VCaP (cell line): ENCODE measurements around the gene FXYD2.

Experiments used
- H3K27ac ChIP-seq: fragments of 450-650 bp; 2 replicates; pipeline ENCODE4 v1.5.1; 2017
- TF ChIP-seq, protein P1 (sequence below): fragments of 450-650 bp; conservative IDR thresholded peaks from 2 replicates; pipeline ENCODE4 v1.5.1; 2017; ENCODE audit warnings: mild to moderate bottlenecking, moderate library complexity

Gene FXYD2

DNA sequence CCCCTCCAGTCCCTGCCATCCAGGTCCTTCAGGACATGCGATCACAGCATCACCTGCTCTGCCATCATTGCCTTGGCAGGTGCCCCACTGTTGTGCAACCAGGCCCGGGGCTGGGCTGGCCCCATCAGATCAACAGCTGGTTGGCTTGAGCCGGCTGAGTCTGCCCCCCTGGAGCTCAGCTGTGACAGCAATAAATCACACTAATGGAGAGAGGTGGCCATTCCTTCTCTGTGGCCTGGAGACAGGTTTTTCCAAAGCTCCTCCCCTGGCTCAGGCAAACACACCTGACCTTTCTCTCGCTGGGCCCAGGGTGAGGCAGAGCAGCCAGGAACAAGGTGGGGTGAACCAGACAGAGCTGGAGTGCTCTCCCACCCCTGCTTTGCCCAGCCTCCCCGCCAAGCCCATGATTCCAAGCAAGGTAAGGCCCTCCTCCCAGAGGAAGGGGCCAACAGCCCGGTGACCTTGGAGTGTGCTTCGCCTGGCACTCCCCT, 8.9 kb upstream of the FXYD2 start:
- H3K27ac ChIP-seq: no peak overlapping the region
- TF ChIP-seq, protein P1, sequence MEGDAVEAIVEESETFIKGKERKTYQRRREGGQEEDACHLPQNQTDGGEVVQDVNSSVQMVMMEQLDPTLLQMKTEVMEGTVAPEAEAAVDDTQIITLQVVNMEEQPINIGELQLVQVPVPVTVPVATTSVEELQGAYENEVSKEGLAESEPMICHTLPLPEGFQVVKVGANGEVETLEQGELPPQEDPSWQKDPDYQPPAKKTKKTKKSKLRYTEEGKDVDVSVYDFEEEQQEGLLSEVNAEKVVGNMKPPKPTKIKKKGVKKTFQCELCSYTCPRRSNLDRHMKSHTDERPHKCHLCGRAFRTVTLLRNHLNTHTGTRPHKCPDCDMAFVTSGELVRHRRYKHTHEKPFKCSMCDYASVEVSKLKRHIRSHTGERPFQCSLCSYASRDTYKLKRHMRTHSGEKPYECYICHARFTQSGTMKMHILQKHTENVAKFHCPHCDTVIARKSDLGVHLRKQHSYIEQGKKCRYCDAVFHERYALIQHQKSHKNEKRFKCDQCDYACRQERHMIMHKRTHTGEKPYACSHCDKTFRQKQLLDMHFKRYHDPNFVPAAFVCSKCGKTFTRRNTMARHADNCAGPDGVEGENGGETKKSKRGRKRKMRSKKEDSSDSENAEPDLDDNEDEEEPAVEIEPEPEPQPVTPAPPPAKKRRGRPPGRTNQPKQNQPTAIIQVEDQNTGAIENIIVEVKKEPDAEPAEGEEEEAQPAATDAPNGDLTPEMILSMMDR: no peak

DNA sequence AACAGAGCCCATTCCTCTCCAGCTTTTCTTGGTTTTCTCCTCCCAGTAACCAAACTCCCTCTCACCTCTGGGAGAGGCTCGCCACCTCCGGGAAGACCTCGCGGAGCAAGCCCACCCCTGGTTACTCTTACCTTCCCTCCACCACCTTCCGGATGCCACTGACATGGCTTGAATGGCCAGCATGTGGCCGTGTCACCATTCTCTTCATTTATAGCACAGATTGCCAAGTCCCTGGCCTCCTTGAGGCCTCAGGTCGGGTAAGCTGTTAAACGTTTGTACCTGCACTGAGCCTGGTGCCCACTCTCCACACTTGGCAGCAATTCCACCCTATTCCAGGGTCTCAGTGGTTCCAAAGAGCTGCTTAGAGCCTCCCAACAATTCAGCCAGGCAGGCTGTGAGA, 8.0 kb upstream of the FXYD2 start:
- no peak overlapping the region for H3K27ac ChIP-seq
- TF ChIP-seq, protein P1: no peak

DNA sequence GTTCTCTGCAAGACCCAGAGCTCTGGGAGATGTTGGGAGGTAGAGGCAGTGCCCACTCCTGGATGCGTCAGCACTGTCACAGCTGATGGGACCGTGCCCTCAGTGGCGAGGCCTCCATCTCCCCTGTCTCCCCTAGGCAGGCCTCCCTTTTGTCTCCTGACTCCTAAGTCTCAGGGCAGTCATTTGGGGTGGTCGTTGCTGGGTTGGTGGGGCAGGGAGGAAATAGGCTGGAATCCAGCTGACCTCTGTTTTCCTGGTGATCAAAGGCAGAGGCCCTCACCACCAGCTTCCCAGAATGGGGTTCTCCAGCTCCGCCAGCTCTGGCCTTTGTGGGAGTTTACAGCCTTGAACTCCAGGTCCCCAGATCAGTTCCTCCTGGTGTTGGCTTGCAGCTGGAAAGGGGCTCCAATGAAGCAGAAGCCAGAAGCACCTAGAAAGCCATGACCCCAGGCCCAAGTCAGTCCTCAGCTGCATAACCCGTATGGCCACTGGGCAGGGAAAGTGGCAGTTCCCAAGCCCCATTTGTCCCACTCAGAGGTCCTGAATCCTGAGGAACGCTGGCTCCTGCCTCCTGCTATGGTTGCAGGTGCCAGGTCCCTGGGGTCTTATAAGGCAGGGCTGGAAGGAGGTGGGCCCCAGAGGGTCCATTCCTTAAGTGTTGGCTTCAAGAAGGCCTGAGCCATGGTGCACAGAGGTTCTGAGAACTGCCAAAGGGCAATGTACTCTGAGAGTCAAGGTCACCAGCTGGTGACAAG, 7.3 kb upstream of the FXYD2 start:
- TF ChIP-seq, protein P1: no peak

DNA sequence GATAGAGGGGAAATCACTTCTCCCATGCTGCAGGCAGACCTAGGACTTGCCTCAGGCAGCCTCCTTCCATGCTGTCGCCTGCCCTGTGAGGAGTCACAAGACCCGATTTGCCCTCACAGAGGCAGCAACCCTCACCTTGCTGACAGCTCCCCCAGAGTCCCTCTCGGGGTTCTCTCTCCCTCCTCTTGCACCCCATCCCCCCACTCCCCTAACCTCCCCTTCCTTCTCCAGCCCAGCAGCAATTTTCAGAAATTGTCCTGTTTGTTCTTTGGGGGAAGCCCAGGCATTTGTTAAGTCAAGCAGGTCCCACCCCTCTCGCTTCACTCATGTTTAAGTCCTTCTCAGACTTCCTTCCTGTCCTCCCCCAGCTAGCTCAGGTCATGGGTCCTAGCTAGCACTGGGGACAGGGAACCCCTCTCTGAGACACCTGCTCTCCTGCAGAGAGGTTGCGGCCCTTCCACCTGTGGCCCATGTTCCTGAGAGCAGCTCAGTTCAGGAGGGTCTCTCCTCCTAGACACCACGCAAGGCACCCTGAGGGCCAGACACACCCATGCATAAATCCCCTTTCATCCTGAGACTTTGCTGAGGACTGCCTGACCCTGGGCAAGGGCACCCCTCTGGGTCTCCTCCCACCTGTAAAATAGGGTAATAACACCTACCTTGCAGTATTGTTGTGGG, 6.3 kb upstream of the FXYD2 start:
- H3K27ac ChIP-seq: no peak overlapping the region
- TF ChIP-seq, protein P1: no peak

More for the DNA sequence above, 7.3 kb upstream of the FXYD2 start:
- no peak overlapping the region for H3K27ac ChIP-seq

DNA sequence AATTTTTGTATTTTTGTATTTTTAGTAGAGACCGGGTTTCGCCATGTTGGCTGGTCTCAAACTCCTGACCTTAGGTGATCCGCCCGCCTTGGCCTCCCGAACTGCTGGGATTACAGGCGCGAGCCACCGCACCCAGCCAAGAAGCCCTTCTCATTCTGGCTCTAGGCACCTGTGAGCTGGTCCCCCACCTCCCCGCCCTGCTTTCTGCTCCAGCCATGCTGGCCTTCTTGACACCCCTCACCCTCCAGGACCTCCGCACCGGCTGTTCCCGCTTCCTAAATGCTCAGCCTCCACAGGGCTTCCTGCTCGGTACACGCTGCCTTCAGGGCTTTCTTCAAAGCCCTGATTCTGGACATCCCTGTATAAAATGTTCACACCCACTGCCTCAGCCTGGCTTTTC, 5.5 kb upstream of the FXYD2 start:
- H3K27ac ChIP-seq: no peak overlapping the region
- TF ChIP-seq, protein P1: no peak

DNA sequence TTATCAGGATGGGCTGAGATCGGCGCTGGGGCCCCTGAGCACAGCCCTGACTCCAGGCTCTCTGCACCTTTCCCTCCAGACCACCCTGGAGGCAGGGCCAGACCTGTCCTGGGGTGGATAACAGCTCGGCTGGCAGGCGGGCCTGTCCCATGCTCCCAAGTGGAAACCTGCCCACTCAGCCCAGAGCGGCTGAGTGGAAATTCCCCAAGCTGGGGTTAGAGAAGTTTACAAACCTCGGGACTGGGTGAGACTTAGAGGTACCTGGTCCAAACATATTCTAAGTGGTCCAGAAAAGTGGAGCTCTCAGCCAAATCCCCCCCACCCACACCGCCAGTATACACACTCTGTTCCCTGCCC, 4.8 kb upstream of the FXYD2 start:
- TF ChIP-seq, protein P1: no peak

DNA sequence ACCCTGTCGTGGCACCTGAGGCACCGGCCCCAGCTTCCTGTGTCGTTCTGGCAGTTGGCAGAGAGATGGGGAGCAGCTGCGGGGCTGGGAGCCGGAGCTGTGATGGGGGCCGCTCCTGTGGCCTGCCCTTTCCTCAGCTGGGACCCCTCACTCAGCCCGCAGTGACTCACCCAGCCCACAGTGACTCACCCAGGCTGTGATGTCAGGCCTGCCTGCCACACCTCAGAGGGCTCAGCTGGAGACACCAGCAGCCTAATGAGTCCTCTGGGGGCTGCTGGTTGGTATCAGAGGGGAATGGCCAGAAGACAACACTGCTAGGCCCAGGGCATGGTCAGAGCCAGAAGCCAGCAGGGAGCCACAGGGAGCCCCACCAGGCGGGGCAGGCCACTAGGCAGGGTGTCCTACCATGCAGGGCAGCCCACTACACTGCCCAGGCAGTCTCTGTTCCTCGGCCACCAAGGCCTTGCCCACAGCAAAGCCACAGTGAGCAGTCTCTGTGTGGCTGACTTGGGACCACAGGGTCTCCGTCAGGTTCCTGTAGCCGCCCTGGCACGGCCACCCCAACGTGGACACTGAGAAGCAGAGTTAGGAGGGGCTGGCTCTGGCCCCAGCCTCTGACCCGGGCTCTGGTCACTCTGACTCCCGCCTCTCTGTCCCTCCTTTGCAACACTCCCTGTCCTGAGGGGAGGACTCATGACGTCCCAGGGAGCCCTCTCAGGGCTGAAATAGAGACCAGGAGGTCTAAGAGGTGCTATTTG, 4.2 kb upstream of the FXYD2 start:
- TF ChIP-seq, protein P1: no peak
- H3K27ac ChIP-seq: no peak overlapping the region

More for the DNA sequence above, 4.8 kb upstream of the FXYD2 start:
- no peak overlapping the region for H3K27ac ChIP-seq
